Measurements from ENCODE around the gene RAB36.
"Not testable (repeated sequence)": the region's sequence is repeated elsewhere in the genome, so short reads cannot be mapped to it uniquely, and the experiment has no call there.

Gene RAB36

GRCh38 chr22:23121000-23121421 lies 24.3 kb upstream of the RAB36 start:
- no peak for DNase-seq (ENCODE audit: low read depth)

GRCh38 chr22:23121424-23121823 lies 23.9 kb upstream of the RAB36 start:
- no peak for DNase-seq (ENCODE audit: low read depth)

- no peak for DNase-seq (ENCODE audit: low read depth)
Measured at GRCh38 chr22:23122216-23122957, 22.9 kb upstream of the RAB36 start.

GRCh38 chr22:23122992-23123803 lies 22.1 kb upstream of the RAB36 start:
- DNase-seq (ENCODE audit: low read depth): no peak

- no peak for DNase-seq (ENCODE audit: low read depth)
Measured at GRCh38 chr22:23123804-23124254, 21.4 kb upstream of the RAB36 start.

- DNase-seq (ENCODE audit: low read depth): no peak
Measured at GRCh38 chr22:23124611-23125511, 20.4 kb upstream of the RAB36 start.

- no peak for DNase-seq (ENCODE audit: low read depth)
Measured at GRCh38 chr22:23125512-23126103, 19.7 kb upstream of the RAB36 start.

GRCh38 chr22:23126165-23127054 lies 18.9 kb upstream of the RAB36 start:
- DNase-seq (ENCODE audit: low read depth): no peak

- no peak for DNase-seq (ENCODE audit: low read depth)
Measured at GRCh38 chr22:23127055-23127756, 18.1 kb upstream of the RAB36 start.

- DNase-seq (ENCODE audit: low read depth): no peak
Measured at GRCh38 chr22:23127788-23128187, 17.5 kb upstream of the RAB36 start.

GRCh38 chr22:23128269-23129108 lies 16.8 kb upstream of the RAB36 start:
- DNase-seq (ENCODE audit: low read depth): peak; percentile 40

- DNase-seq (ENCODE audit: low read depth): no peak
Measured at GRCh38 chr22:23129149-23129548, 16.1 kb upstream of the RAB36 start.

GRCh38 chr22:23130697-23131096 lies 14.6 kb upstream of the RAB36 start:
- DNase-seq (ENCODE audit: low read depth): no peak

GRCh38 chr22:23131931-23132330 lies 13.3 kb upstream of the RAB36 start:
- no peak for DNase-seq (ENCODE audit: low read depth)

- no peak for DNase-seq (ENCODE audit: low read depth)
Measured at GRCh38 chr22:23132376-23133091, 12.7 kb upstream of the RAB36 start.

- no peak for DNase-seq (ENCODE audit: low read depth)
Measured at GRCh38 chr22:23133922-23134321, 11.4 kb upstream of the RAB36 start.

- DNase-seq (ENCODE audit: low read depth): not testable (repeated sequence)
Measured at GRCh38 chr22:23136991-23137390, 8.3 kb upstream of the RAB36 start.

GRCh38 chr22:23137468-23137867 lies 7.8 kb upstream of the RAB36 start:
- no peak for DNase-seq (ENCODE audit: low read depth)

All from GM04504 (cell line).